Endothelial cell of umbilical vein (primary cell): ENCODE data around the gene AGPAT2. TPM values are rescaled to one million over a fixed set of nuclear protein-coding genes. Genes with fewer than 3 reads are reported as not detected.

ENCODE experiments used
- BruUV-seq: library from RNA; stranded (reverse); fragments of 400-500 nt; replicated peaks from 2 replicates; lab custom pipeline; 2021; lab: Mats Ljungman, UMichigan
- CTCF ChIA-PET: fragments of 300-600, 350-600 bp; sonication (Branson Sonifier 250); formaldehyde crosslinking; loops from one replicate; lab custom pipeline; 2021; ENCODE audit warnings: antibody characterized with exemption, inconsistent platforms; lab: Charles Lee
- POLR2A ChIA-PET: fragments of 300-600, 350-600 bp; sonication (Branson Sonifier 250); formaldehyde crosslinking; loops from one replicate; lab custom pipeline; 2021; ENCODE audit warnings: antibody characterized with exemption, inconsistent platforms; lab: Charles Lee
- DNase-seq: peaks from one replicate; pipeline ENCODE4 v3.0.0-alpha.2; 2011; ENCODE audit warnings: low read depth, low spot score
- FAIRE-seq: peaks from 2 replicates; lab custom pipeline; 2011; peaks lifted over from hg19 to GRCh38; lab: Jason Lieb, UNC
- H2AFZ ChIP-seq: 2 replicates; pipeline ENCODE4 v1.6.0; 2012; ENCODE audit warnings: low read depth, low read length, control low read depth, inconsistent platforms
- H3K27ac ChIP-seq: 2 replicates; pipeline ENCODE4 v1.5.1; 2011; ENCODE audit warnings: low read depth, mild to moderate bottlenecking, control low read depth, low read length, moderate library complexity; ENCODE audit not compliant: insufficient read depth
- H3K27me3 ChIP-seq, 2 experiments: 2 replicates each; pipeline versions ENCODE4 v1.6.0 to v1.6.1; 2011; ENCODE audit warnings: low read length in 2 of 2, mixed read lengths in 1 of 2; ENCODE audit not compliant: control insufficient read depth in 2 of 2, insufficient read depth in 2 of 2
- H3K36me3 ChIP-seq, 2 experiments: 2 replicates in 1 of 2; 3 replicates in 1 of 2; pipeline ENCODE4 v1.5.1; 2011; ENCODE audit warnings: low read length in 2 of 2, mild to moderate bottlenecking in 1 of 2, moderate library complexity in 1 of 2; ENCODE audit not compliant: control insufficient read depth in 2 of 2, insufficient read depth in 2 of 2; ENCODE audit errors: extremely low read depth in 1 of 2
- H3K4me1 ChIP-seq: 3 replicates; pipeline ENCODE4 v1.5.1; 2011; ENCODE audit warnings: mild to moderate bottlenecking, low read length; ENCODE audit not compliant: control insufficient read depth, insufficient read depth; ENCODE audit errors: extremely low read depth
- H3K4me2 ChIP-seq: 2 replicates; pipeline ENCODE4 v1.6.1; 2011; ENCODE audit warnings: low read length, control low read depth, mixed read lengths; ENCODE audit not compliant: insufficient read depth
- H3K4me3 ChIP-seq, 3 experiments: fragments of 200-600 bp in 1 of 3; sonication (generic), shearing (Covaris generic) in 1 of 3; replicated peaks in 1 of 3; 2 replicates each; pipeline ENCODE4 v1.5.1; 2011 to 2016; ENCODE audit warnings: control low read depth in 3 of 3, low read length in 3 of 3, mild to moderate bottlenecking in 2 of 3, inconsistent platforms in 1 of 3, low read depth in 1 of 3, moderate library complexity in 1 of 3; ENCODE audit not compliant: insufficient read depth in 1 of 3
- H3K79me2 ChIP-seq: 2 replicates; pipeline ENCODE4 v1.6.0; 2012; ENCODE audit warnings: low read length, inconsistent platforms; ENCODE audit not compliant: control insufficient read depth, insufficient read depth
- H3K9ac ChIP-seq: replicated peaks from 2 replicates; pipeline ENCODE3; 2011; ENCODE audit warnings: low read length, control low read depth; ENCODE audit not compliant: insufficient read depth; ENCODE audit errors: extremely low read depth
- H3K9me1 ChIP-seq: replicated peaks from 3 replicates; pipeline ENCODE4 v1.6.0; 2011; ENCODE audit warnings: mild to moderate bottlenecking, low read length; ENCODE audit not compliant: control insufficient read depth, insufficient read depth; ENCODE audit errors: extremely low read depth
- H3K9me3 ChIP-seq: replicated peaks from 2 replicates; pipeline ENCODE4 v1.5.1; 2012; ENCODE audit warnings: low read length, inconsistent platforms; ENCODE audit not compliant: control insufficient read depth, insufficient read depth
- H4K20me1 ChIP-seq: replicated peaks from 2 replicates; pipeline ENCODE3; 2011; ENCODE audit warnings: mild to moderate bottlenecking, low read length; ENCODE audit not compliant: control insufficient read depth, insufficient read depth; ENCODE audit errors: extremely low read depth
- EZH2 ChIP-seq: IDR thresholded peaks from 2 replicates; pipeline ENCODE4 v1.6.1; 2012; ENCODE audit warnings: borderline replicate concordance, low read depth, mild to moderate bottlenecking, moderate library complexity, low read length, inconsistent platforms; ENCODE audit not compliant: severe bottlenecking
- FOS ChIP-seq: IDR thresholded peaks from 2 replicates; pipeline ENCODE4 v1.6.1; 2011; ENCODE audit warnings: mild to moderate bottlenecking, low read length, moderate library complexity, borderline replicate concordance; ENCODE audit not compliant: insufficient read depth
- GATA2 ChIP-seq: IDR thresholded peaks from 2 replicates; pipeline ENCODE4 v1.7.0; 2011; ENCODE audit warnings: low read depth, mild to moderate bottlenecking, moderate library complexity, mixed read lengths, low read length; ENCODE audit not compliant: insufficient read length, insufficient read depth
- JUN ChIP-seq: IDR thresholded peaks from 2 replicates; pipeline ENCODE4 v1.6.1; 2011; ENCODE audit warnings: borderline replicate concordance, low read depth; ENCODE audit not compliant: insufficient read length, insufficient read depth
- MYC ChIP-seq: IDR thresholded peaks from one replicate; pipeline ENCODE4 v1.6.1; 2011; ENCODE audit warnings: mild to moderate bottlenecking, low read depth, low read length
- POLR2A ChIP-seq: IDR thresholded peaks from 2 replicates; pipeline ENCODE4 v1.6.1; 2012; ENCODE audit warnings: low read depth, mild to moderate bottlenecking, control low read depth, low read length
- POLR2AphosphoS5 ChIP-seq: IDR thresholded peaks from 2 replicates; pipeline ENCODE4 v1.6.1; 2012; ENCODE audit warnings: low read depth, mild to moderate bottlenecking, control low read depth, low read length, moderate library complexity; ENCODE audit not compliant: insufficient read depth
- dilution Hi-C: fragments of 300-500 bp; cut with MboI; formaldehyde crosslinking; loops from one replicate; pipeline ENCODE4 v1.15.0; 2019; ENCODE audit warnings: low sequenced_read_pairs; ENCODE audit not compliant: extremely low pct_ligation_motif_present
- intact Hi-C: fragments of 100-400 bp; cut with micrococcal nuclease; formaldehyde crosslinking; loops from one replicate; pipeline ENCODE4 v1.10.0; 2022
- polyA plus RNA-seq, 4 experiments: library from polyadenylated mRNA; depleted of rRNA in 3 of 4; stranded (reverse) in 3 of 4; unstranded in 1 of 4; fragments of >200 nt; gene quantifications; 2 replicates each; pipeline versions ENCODE4 v1.2.1 to v1.2.3, GENCODE V29; 2011 to 2012; ENCODE audit warnings: missing spikeins in 1 of 4
- total RNA-seq: library from RNA; stranded (reverse); gene quantifications from 2 replicates; pipeline ENCODE4 v1.2.3, GENCODE V29; 2021
- TF ChIP-seq, protein P1 (sequence below): IDR thresholded peaks from 2 replicates; pipeline ENCODE4 v1.6.1; 2011; ENCODE audit not compliant: insufficient read depth, insufficient read length
- TF ChIP-seq, protein P2 (sequence below), 2 donors: IDR thresholded peaks; 1 replicate in 1 of 2; 2 replicates in 1 of 2; pipeline ENCODE4 v1.5.1; 2011; ENCODE audit warnings: low read length in 2 of 2, mild to moderate bottlenecking in 2 of 2, moderate library complexity in 2 of 2, control low read depth in 1 of 2, inconsistent platforms in 1 of 2, low read depth in 1 of 2; ENCODE audit not compliant: insufficient read depth in 1 of 2; ENCODE audit errors: extremely low read depth in 1 of 2

Gene AGPAT2
- total and polyA plus RNA-seq, 2 donors (not counting 3 experiments of a cell fraction or from before 2014, with no cell fraction given), result 45.5 to 55.3 TPM

GRCh38 chr9:136721339-136722092, 34.3 kb upstream of the AGPAT2 start:
- Histone ChIP-seq H3K9me3 (no peaks in the 10 kb centered on the region), H3K9me1 (no peaks in the 10 kb centered on the region), H3K79me2 (peaks cover 72% of the 10 kb centered on the region), H3K9ac (peak overlapping the region; percentile 14), H3K4me3 (no peak overlapping the region), H3K4me2 (no peak overlapping the region), H2AFZ (no peak overlapping the region), H3K4me1 (peaks cover 65% of the 10 kb centered on the region), H4K20me1 (no peaks in the 10 kb centered on the region), H3K27ac (peak overlapping the region; percentile 69), H3K27me3 (no peaks in the 10 kb centered on the region), H3K36me3 (peaks cover 12 to 42% of the 10 kb centered on the region in 2 experiments)
- ChIA-PET CTCF (interaction anchor here (1.4 kb wide), 1 partner anchor 28 kb away, joined by 3 read pairs; no protein-coding TSS in a partner anchor), POLR2A (interaction anchor here (1.0 to 1.6 kb wide), 2 partner anchors 8 to 47 kb away, joined by 3 to 9 read pairs; no protein-coding TSS in a partner anchor)
- dilution Hi-C loops, result no loop called here
- TF ChIP-seq, protein P1, sequence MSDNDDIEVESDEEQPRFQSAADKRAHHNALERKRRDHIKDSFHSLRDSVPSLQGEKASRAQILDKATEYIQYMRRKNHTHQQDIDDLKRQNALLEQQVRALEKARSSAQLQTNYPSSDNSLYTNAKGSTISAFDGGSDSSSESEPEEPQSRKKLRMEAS, result peak; percentile 15
- TF ChIP-seq POLR2A, result peak; percentile 76
- no peak for TF ChIP-seq EZH2
- peak; percentile 51 for TF ChIP-seq JUN
- peak; percentile 16 for TF ChIP-seq GATA2
- peak; percentile 88 for TF ChIP-seq FOS
- TF ChIP-seq, protein P2, sequence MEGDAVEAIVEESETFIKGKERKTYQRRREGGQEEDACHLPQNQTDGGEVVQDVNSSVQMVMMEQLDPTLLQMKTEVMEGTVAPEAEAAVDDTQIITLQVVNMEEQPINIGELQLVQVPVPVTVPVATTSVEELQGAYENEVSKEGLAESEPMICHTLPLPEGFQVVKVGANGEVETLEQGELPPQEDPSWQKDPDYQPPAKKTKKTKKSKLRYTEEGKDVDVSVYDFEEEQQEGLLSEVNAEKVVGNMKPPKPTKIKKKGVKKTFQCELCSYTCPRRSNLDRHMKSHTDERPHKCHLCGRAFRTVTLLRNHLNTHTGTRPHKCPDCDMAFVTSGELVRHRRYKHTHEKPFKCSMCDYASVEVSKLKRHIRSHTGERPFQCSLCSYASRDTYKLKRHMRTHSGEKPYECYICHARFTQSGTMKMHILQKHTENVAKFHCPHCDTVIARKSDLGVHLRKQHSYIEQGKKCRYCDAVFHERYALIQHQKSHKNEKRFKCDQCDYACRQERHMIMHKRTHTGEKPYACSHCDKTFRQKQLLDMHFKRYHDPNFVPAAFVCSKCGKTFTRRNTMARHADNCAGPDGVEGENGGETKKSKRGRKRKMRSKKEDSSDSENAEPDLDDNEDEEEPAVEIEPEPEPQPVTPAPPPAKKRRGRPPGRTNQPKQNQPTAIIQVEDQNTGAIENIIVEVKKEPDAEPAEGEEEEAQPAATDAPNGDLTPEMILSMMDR (IDR thresholded peaks at IDR 0.05; ENCODE audit: extremely low read depth in 1 of 2, insufficient read depth in 1 of 2, low read depth in 1 of 2, low read length in 2 of 2), result no peak
- TF ChIP-seq POLR2AphosphoS5, result peak; percentile 62
- peak; percentile 27 for TF ChIP-seq MYC
- intact Hi-C loops, result loop anchor here (1.0 kb wide), 1 partner anchor 8 kb away; no protein-coding TSS in a partner anchor
- DNase-seq, result peak; percentile 87
- peak; percentile 99 for FAIRE-seq
- BruUV-seq, result no TSS peak
